Peyer's patch (tissue), 4 donors: Measurements from ENCODE around the gene CDC27.
"Not testable (repeated sequence)": the region's sequence is repeated elsewhere in the genome, so short reads cannot be mapped to it uniquely, and the experiment has no call there.

ENCODE experiments used
- CTCF ChIP-seq, 6 experiments: fragments of 450-650 bp in 4 of 6; fragments of 200-600 bp in 2 of 6; sonication (generic) in 1 of 6; IDR thresholded peaks; one replicate each; pipeline ENCODE4 v1.5.1; 2017 to 2019; ENCODE audit warnings: antibody characterized with exemption in 6 of 6, mild to moderate bottlenecking in 3 of 6, moderate library complexity in 1 of 6
- POLR2A ChIP-seq, 2 donors: fragments of 450-650 bp; IDR thresholded peaks; one replicate each; pipeline ENCODE4 v1.5.1; 2017; ENCODE audit warnings: antibody characterized with exemption in 2 of 2, mild to moderate bottlenecking in 2 of 2, moderate library complexity in 2 of 2

GRCh38 chr17:47073629-47074028 is 115.5 kb downstream of the CDC27 start:
- TF ChIP-seq CTCF, POLR2A (IDR thresholded peaks at IDR 0.05): not testable (repeated sequence)
